ENCODE data around the gene GTF2H1.

DNA sequence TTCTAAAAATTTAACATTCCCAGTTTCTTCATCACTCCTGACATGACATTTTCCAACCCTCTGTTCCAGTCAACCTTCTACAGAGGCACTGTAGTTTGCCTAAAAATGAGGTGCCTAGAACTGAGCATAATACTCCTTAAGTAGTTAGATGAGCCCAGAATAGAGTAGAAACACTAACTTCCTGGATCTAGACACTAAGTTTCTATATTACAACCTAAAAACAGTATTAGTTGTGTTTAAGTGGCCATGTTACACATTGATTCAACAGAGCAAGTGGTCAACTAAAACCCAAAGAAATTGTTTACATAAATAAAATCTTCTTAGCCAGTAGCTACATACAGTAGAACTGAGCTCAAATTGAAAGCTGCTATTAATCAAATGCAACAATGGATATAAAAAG lies 1.8 kb upstream of the GTF2H1 start:
- TF ChIP-seq, protein P1, sequence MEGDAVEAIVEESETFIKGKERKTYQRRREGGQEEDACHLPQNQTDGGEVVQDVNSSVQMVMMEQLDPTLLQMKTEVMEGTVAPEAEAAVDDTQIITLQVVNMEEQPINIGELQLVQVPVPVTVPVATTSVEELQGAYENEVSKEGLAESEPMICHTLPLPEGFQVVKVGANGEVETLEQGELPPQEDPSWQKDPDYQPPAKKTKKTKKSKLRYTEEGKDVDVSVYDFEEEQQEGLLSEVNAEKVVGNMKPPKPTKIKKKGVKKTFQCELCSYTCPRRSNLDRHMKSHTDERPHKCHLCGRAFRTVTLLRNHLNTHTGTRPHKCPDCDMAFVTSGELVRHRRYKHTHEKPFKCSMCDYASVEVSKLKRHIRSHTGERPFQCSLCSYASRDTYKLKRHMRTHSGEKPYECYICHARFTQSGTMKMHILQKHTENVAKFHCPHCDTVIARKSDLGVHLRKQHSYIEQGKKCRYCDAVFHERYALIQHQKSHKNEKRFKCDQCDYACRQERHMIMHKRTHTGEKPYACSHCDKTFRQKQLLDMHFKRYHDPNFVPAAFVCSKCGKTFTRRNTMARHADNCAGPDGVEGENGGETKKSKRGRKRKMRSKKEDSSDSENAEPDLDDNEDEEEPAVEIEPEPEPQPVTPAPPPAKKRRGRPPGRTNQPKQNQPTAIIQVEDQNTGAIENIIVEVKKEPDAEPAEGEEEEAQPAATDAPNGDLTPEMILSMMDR (IDR thresholded peaks at IDR 0.05): no peak
- no peak for TF ChIP-seq EZH2 (IDR thresholded peaks at IDR 0.05; ENCODE audit: borderline replicate concordance, insufficient read depth, low read depth, low read length, poor library complexity, severe bottlenecking)
